HUES48 (cell line): Measurements from ENCODE around the gene KRT23.

Experiments used
- H3K27ac ChIP-seq: one replicate; pipeline ENCODE4 v1.7.0; 2013; ENCODE audit warnings: low read depth, low read length, inconsistent platforms
- H3K27me3 ChIP-seq: 2 replicates; pipeline ENCODE4 v1.6.1; 2013; ENCODE audit warnings: mild to moderate bottlenecking, low read length; ENCODE audit not compliant: control insufficient read depth, insufficient read depth
- H3K36me3 ChIP-seq: 2 replicates; pipeline ENCODE4 v1.6.1; 2013; ENCODE audit warnings: low read length; ENCODE audit not compliant: control insufficient read depth, insufficient read depth
- H3K4me1 ChIP-seq: 2 replicates; pipeline ENCODE4 v1.6.1; 2013; ENCODE audit warnings: mild to moderate bottlenecking, low read length; ENCODE audit not compliant: control insufficient read depth, insufficient read depth
- H3K4me3 ChIP-seq: 2 replicates; pipeline ENCODE4 v1.5.1; 2013; ENCODE audit warnings: mild to moderate bottlenecking, low read depth, low read length
- H3K9ac ChIP-seq: 2 replicates; pipeline ENCODE4 v1.6.1; 2013; ENCODE audit warnings: mild to moderate bottlenecking, low read depth, low read length, moderate library complexity
- H3K9me3 ChIP-seq: 2 replicates; pipeline ENCODE4 v1.6.1; 2013; ENCODE audit warnings: low read length; ENCODE audit not compliant: control insufficient read depth, insufficient read depth

The KRT23 gene

GRCh38 chr17:40895106-40895730 is 42.2 kb downstream of the KRT23 start:
- Histone ChIP-seq H3K27me3 (no peaks in the 10 kb centered on the region), H3K4me3 (no peak overlapping the region), H3K4me1 (no peaks in the 10 kb centered on the region), H3K9ac (no peak overlapping the region), H3K27ac (no peak overlapping the region), H3K9me3 (no peaks in the 10 kb centered on the region), H3K36me3 (no peaks in the 10 kb centered on the region)

DNA sequence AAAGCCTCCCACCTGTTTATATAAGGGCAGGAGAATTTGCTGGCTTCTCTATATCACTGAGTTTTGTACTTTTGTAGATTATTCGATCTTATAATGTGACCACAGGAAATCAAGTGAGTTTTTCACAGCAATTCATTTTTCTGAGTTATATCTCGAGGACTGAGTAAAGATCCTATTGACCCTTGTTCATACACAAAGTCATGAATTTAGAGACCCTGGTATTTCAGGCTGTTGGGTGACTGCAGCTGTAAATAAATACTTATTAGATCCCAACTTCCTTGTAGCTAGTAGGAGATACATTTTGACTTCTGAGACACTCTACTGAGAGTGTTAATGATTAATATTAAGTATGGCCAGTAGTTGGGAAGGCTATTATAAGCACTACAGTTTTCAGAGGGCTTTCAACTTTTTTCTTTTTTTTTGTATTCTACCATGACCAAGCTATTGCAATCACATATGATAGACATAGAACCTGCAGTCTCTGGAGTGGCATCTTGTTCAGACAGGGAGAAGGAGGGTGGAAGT is 49.2 kb downstream of the KRT23 start:
- no peak overlapping the region for H3K9ac ChIP-seq
- no peaks in the 10 kb centered on the region for H3K9me3 ChIP-seq
- H3K4me3 ChIP-seq: no peak overlapping the region
- no peak overlapping the region for H3K27ac ChIP-seq
- H3K36me3 ChIP-seq: no peaks in the 10 kb centered on the region
- H3K4me1 ChIP-seq: no peaks in the 10 kb centered on the region
- H3K27me3 ChIP-seq: no peaks in the 10 kb centered on the region

- no peaks in the 10 kb centered on the region for H3K9me3 ChIP-seq
- H3K27me3 ChIP-seq: no peaks in the 10 kb centered on the region
- H3K27ac ChIP-seq: no peak overlapping the region
- H3K4me3 ChIP-seq: no peak overlapping the region
- H3K9ac ChIP-seq: no peak overlapping the region
- no peaks in the 10 kb centered on the region for H3K36me3 ChIP-seq
- H3K4me1 ChIP-seq: no peaks in the 10 kb centered on the region
Observed at GRCh38 chr17:40886090-40886489, 51.4 kb downstream of the KRT23 start.

- H3K36me3 ChIP-seq: no peaks in the 10 kb centered on the region
- H3K4me1 ChIP-seq: no peaks in the 10 kb centered on the region
- H3K27ac ChIP-seq: no peak within 1 kb of the TSS
- H3K9me3 ChIP-seq: no peaks in the 10 kb centered on the region
- no peak within 1 kb of the TSS for H3K4me3 ChIP-seq
- H3K9ac ChIP-seq: no peak within 1 kb of the TSS
- H3K27me3 ChIP-seq: no peaks in the 10 kb centered on the region
Observed at GRCh38 chr17:40884708-40885512, 52.5 kb downstream of the KRT23 start, which contains the start of gene KRT20. Gene KRT20 (minus strand): TSS chr17:40885242. CDS start chr17:40885185, 57 bp downstream.

- no peak overlapping the region for H3K9ac ChIP-seq
- H3K36me3 ChIP-seq: no peaks in the 10 kb centered on the region
- H3K4me1 ChIP-seq: no peaks in the 10 kb centered on the region
- H3K27ac ChIP-seq: no peak overlapping the region
- H3K4me3 ChIP-seq: no peak overlapping the region
- H3K9me3 ChIP-seq: no peaks in the 10 kb centered on the region
- H3K27me3 ChIP-seq: no peaks in the 10 kb centered on the region
Observed at GRCh38 chr17:40883626-40884334, 53.7 kb downstream of the KRT23 start.

GRCh38 chr17:40883031-40883430 is 54.4 kb downstream of the KRT23 start:
- H3K27me3 ChIP-seq: no peaks in the 10 kb centered on the region
- H3K9ac ChIP-seq: no peak overlapping the region
- no peaks in the 10 kb centered on the region for H3K4me1 ChIP-seq
- no peak overlapping the region for H3K4me3 ChIP-seq
- H3K9me3 ChIP-seq: no peaks in the 10 kb centered on the region
- H3K27ac ChIP-seq: no peak overlapping the region
- no peaks in the 10 kb centered on the region for H3K36me3 ChIP-seq

DNA sequence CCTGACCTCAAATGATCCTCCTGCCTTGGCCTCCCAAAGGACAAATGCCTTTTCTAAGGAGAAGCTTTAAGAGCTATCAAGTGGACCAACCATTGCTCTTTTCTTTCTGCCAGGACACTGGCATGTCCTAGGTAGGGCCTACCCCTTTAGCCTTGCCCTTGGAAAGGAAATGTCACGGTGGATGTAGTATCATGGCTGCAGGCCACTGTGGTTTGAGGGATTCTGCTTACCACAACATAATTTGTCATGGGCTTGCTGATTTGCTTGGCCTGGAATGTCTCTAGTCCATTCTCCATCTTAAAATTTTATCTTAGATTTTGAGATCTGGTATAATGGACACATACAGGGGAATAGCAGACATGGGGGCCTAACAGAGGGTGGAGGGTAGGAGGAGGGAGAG is 58.4 kb downstream of the KRT23 start:
- no peak overlapping the region for H3K4me3 ChIP-seq
- no peaks in the 10 kb centered on the region for H3K27me3 ChIP-seq
- no peaks in the 10 kb centered on the region for H3K9me3 ChIP-seq
- no peak overlapping the region for H3K27ac ChIP-seq
- no peak overlapping the region for H3K9ac ChIP-seq
- H3K4me1 ChIP-seq: peaks cover 11% of the 10 kb centered on the region
- no peaks in the 10 kb centered on the region for H3K36me3 ChIP-seq

DNA sequence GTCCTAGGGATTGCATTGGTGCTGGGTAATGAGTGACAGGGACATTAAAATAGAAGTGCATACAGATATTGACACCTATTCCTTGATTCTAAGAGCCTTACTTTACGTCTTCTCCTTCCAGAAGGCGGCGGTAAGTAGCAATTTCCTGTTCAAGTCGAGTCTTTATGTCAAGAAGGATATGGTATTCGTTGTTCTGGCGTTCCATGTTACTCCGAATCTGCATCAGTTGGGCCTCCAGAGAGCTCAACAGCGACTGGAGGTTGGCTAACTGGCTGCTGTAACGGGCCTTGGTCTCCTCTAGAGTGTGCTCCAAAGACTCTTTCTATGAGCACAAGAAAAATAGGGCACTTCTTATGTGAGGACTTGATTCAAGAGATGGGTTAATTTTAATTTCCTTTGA is 59.4 kb downstream of the KRT23 start:
- no peak overlapping the region for H3K9ac ChIP-seq

DNA sequence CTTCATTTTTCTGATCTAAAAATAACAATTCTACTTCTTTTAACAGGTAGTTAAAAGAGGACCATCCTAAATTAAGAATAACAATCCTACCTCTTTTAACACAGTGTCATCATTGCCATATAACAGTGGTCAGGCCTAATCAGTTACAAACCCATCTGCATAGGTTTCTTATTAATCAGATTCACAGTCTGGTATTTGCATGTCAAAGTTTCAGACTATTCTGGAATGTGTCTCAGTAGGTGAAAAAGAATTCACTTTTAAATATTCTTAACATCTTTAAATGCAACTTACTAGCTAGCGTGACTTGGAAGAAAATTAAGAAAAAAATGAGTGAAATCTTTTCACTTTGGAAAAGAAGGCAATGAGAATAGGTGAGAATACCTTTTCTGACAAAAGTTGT is 63.6 kb downstream of the KRT23 start:
- Histone ChIP-seq H3K27me3 (no peaks in the 10 kb centered on the region), H3K36me3 (no peaks in the 10 kb centered on the region), H3K4me1 (peaks cover 21% of the 10 kb centered on the region), H3K9ac (no peak overlapping the region), H3K9me3 (no peaks in the 10 kb centered on the region), H3K27ac (peak overlapping the region; percentile 52), H3K4me3 (no peak overlapping the region)

More for the DNA sequence above, 59.4 kb downstream of the KRT23 start:
- H3K36me3 ChIP-seq: no peaks in the 10 kb centered on the region
- no peaks in the 10 kb centered on the region for H3K9me3 ChIP-seq
- no peak overlapping the region for H3K27ac ChIP-seq
- peaks cover 20% of the 10 kb centered on the region for H3K4me1 ChIP-seq
- H3K27me3 ChIP-seq: no peaks in the 10 kb centered on the region
- H3K4me3 ChIP-seq: no peak overlapping the region

GRCh38 chr17:40873255-40873654 is 64.2 kb downstream of the KRT23 start:
- Histone ChIP-seq H3K9ac (no peak overlapping the region), H3K27me3 (no peaks in the 10 kb centered on the region), H3K27ac (no peak overlapping the region), H3K9me3 (no peaks in the 10 kb centered on the region), H3K4me1 (peaks cover 21% of the 10 kb centered on the region), H3K36me3 (no peaks in the 10 kb centered on the region), H3K4me3 (no peak overlapping the region)
